Neural progenitor cell (in vitro differentiated cells): ENCODE results near the gene DCAF5.

Experiments used
- CTCF ChIP-seq: fragments of 200-600 bp; sonication (generic); IDR thresholded peaks from 2 replicates; pipeline ENCODE4 v1.5.1; 2017; ENCODE audit warnings: antibody characterized with exemption, mild to moderate bottlenecking
- EZH2 ChIP-seq: fragments of 200-600 bp; sonication (generic); IDR thresholded peaks from 2 replicates; pipeline ENCODE4 v1.6.1; 2017; ENCODE audit warnings: antibody characterized with exemption, mild to moderate bottlenecking, moderate library complexity
- EZH2phosphoT487 ChIP-seq: fragments of 200-600 bp; sonication (generic); IDR thresholded peaks from 2 replicates; pipeline ENCODE4 v1.6.1; 2017; ENCODE audit warnings: antibody characterized with exemption

- TF ChIP-seq CTCF (no peak), EZH2 (no peak), EZH2phosphoT487 (no peak)
Observed at GRCh38 chr14:69156224-69156623, 3.3 kb upstream of the DCAF5 start.
